HepG2 (cell line): ENCODE results near the gene ANAPC16. TPM values are rescaled to one million over a fixed set of nuclear protein-coding genes. Genes with fewer than 3 reads are reported as not detected.

Experiments used
- CBFB ChIP-seq: sonication (generic); formaldehyde crosslinking; IDR thresholded peaks from 2 replicates; pipeline ENCODE4 v1.4.0; 2020; ENCODE audit warnings: missing genetic modification reagents
- KDM3A ChIP-seq: IDR thresholded peaks from 2 replicates; pipeline ENCODE4 v1.6.1; 2018; ENCODE audit warnings: low read depth, missing compliant biosample characterization
- KLF9 ChIP-seq: IDR thresholded peaks from 2 replicates; pipeline ENCODE4 v1.6.1; 2016; ENCODE audit warnings: low read depth
- ZFP36L1 ChIP-seq: sonication (generic); formaldehyde crosslinking; IDR thresholded peaks from 2 replicates; pipeline ENCODE4 v1.8.0; 2022; ENCODE audit warnings: mild to moderate bottlenecking, missing genetic modification reagents, moderate library complexity
- polyA plus RNA-seq, 8 experiments: library from polyadenylated mRNA; depleted of rRNA in 3 of 8; stranded (reverse) in 7 of 8; unstranded in 1 of 8; fragments of >200 nt; fragmentation: Illumina TruSeq in 4 of 8; extraction: Trizol in 4 of 8; gene quantifications; 2 replicates each; pipeline versions ENCODE4 v1.2.1 to v1.2.3, GENCODE V29; 2011 to 2016; ENCODE audit warnings: low read depth in 4 of 8, missing spikeins in 1 of 8, mixed read lengths in 1 of 8; ENCODE audit not compliant: insufficient read depth in 1 of 8
- total RNA-seq, 5 experiments: library from RNA; depleted of rRNA; stranded (reverse); fragments of >200 nt; fragmentation: Illumina TruSeq; extraction: Trizol; gene quantifications; 2 replicates each; pipeline ENCODE4 v1.2.3, GENCODE V29; 2016; ENCODE audit warnings: low read depth in 1 of 5
- TF ChIP-seq, protein P1 (sequence below): IDR thresholded peaks from 2 replicates; pipeline ENCODE4 v1.6.1; 2012; ENCODE audit warnings: low read length, improper control_type of control experiment
- TF ChIP-seq, protein P2 (sequence below): sonication (generic); formaldehyde crosslinking; IDR thresholded peaks from 2 replicates; pipeline ENCODE4; 2020; ENCODE audit warnings: missing genetic modification reagents, mild to moderate bottlenecking, borderline replicate concordance
- TF ChIP-seq, protein P3 (sequence below), 2 experiments: sonication (generic) in 1 of 2; formaldehyde crosslinking in 1 of 2; IDR thresholded peaks; 2 replicates each; pipeline versions ENCODE4 v1.6.1 to v1.9.0; 2014 to 2022; ENCODE audit warnings: antibody characterized with exemption in 1 of 2, borderline replicate concordance in 1 of 2, inconsistent platforms in 1 of 2, low read depth in 1 of 2, missing genetic modification reagents in 1 of 2
- TF ChIP-seq, protein P4 (sequence below): sonication (generic); formaldehyde crosslinking; IDR thresholded peaks from 2 replicates; pipeline ENCODE4 v1.4.0; 2020; ENCODE audit warnings: missing genetic modification reagents, borderline replicate concordance

ANAPC16 gene
- total and polyA plus RNA-seq, 2 of the 13 experiments (the other 11 are each of a cell fraction or from before 2014, with no cell fraction given) = 74.8 to 89.4 TPM

DNA sequence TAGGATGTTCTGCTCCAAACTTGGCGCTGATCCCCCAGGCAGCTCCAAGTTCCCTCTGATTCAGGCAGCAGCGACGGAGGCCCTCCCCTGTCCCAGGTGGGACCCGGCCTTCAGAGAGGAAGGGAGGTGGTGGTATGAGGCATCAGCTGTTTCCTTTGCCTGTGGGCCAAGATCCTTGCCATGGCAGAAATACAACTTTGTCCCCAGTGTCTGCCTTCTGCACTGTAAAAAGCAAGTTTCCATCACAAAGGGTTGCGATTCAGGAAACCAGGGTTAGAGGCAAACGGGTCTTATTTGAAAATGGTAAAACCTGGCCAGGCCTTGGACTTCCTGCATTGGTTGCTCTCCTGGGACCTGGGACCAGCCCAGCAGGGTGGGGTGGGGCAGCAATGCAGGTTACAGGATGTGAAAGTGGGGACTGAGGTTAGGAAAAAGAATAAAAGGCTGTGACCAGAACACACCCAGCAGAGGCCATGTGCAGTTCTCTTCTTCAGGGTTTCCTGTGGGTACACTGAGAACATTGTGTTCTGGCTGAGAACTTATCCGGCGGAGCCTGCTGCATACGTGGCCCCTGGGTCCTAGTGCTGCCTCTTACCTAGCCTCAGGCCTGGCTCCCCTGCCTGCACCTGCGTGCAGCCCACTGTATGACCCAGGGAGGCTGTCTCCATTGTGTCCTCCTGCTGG lies 32.8 kb downstream of the ANAPC16 start (continued):
- TF ChIP-seq, protein P1, sequence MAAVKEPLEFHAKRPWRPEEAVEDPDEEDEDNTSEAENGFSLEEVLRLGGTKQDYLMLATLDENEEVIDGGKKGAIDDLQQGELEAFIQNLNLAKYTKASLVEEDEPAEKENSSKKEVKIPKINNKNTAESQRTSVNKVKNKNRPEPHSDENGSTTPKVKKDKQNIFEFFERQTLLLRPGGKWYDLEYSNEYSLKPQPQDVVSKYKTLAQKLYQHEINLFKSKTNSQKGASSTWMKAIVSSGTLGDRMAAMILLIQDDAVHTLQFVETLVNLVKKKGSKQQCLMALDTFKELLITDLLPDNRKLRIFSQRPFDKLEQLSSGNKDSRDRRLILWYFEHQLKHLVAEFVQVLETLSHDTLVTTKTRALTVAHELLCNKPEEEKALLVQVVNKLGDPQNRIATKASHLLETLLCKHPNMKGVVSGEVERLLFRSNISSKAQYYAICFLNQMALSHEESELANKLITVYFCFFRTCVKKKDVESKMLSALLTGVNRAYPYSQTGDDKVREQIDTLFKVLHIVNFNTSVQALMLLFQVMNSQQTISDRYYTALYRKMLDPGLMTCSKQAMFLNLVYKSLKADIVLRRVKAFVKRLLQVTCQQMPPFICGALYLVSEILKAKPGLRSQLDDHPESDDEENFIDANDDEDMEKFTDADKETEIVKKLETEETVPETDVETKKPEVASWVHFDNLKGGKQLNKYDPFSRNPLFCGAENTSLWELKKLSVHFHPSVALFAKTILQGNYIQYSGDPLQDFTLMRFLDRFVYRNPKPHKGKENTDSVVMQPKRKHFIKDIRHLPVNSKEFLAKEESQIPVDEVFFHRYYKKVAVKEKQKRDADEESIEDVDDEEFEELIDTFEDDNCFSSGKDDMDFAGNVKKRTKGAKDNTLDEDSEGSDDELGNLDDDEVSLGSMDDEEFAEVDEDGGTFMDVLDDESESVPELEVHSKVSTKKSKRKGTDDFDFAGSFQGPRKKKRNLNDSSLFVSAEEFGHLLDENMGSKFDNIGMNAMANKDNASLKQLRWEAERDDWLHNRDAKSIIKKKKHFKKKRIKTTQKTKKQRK = no peak
- TF ChIP-seq, protein P2, sequence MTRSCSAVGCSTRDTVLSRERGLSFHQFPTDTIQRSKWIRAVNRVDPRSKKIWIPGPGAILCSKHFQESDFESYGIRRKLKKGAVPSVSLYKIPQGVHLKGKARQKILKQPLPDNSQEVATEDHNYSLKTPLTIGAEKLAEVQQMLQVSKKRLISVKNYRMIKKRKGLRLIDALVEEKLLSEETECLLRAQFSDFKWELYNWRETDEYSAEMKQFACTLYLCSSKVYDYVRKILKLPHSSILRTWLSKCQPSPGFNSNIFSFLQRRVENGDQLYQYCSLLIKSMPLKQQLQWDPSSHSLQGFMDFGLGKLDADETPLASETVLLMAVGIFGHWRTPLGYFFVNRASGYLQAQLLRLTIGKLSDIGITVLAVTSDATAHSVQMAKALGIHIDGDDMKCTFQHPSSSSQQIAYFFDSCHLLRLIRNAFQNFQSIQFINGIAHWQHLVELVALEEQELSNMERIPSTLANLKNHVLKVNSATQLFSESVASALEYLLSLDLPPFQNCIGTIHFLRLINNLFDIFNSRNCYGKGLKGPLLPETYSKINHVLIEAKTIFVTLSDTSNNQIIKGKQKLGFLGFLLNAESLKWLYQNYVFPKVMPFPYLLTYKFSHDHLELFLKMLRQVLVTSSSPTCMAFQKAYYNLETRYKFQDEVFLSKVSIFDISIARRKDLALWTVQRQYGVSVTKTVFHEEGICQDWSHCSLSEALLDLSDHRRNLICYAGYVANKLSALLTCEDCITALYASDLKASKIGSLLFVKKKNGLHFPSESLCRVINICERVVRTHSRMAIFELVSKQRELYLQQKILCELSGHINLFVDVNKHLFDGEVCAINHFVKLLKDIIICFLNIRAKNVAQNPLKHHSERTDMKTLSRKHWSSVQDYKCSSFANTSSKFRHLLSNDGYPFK (CRISPR knock-in tag) = no peak
- TF ChIP-seq KDM3A (CRISPR knock-in tag) (no peak), ZFP36L1 (CRISPR knock-in tag) (no peak), CBFB (CRISPR knock-in tag) (0 out of 2 replicates have a peak, but pooled peaks have one; percentile 27), KLF9 (CRISPR knock-in tag) (no peak)
- TF ChIP-seq, protein P3, sequence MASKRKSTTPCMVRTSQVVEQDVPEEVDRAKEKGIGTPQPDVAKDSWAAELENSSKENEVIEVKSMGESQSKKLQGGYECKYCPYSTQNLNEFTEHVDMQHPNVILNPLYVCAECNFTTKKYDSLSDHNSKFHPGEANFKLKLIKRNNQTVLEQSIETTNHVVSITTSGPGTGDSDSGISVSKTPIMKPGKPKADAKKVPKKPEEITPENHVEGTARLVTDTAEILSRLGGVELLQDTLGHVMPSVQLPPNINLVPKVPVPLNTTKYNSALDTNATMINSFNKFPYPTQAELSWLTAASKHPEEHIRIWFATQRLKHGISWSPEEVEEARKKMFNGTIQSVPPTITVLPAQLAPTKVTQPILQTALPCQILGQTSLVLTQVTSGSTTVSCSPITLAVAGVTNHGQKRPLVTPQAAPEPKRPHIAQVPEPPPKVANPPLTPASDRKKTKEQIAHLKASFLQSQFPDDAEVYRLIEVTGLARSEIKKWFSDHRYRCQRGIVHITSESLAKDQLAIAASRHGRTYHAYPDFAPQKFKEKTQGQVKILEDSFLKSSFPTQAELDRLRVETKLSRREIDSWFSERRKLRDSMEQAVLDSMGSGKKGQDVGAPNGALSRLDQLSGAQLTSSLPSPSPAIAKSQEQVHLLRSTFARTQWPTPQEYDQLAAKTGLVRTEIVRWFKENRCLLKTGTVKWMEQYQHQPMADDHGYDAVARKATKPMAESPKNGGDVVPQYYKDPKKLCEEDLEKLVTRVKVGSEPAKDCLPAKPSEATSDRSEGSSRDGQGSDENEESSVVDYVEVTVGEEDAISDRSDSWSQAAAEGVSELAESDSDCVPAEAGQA (IDR thresholded peaks at IDR 0.05; ENCODE audit: low read depth) = no peak
- TF ChIP-seq, protein P3 (CRISPR knock-in tag; IDR thresholded peaks at IDR 0.05; ENCODE audit: borderline replicate concordance) = no peak
- TF ChIP-seq, protein P4, sequence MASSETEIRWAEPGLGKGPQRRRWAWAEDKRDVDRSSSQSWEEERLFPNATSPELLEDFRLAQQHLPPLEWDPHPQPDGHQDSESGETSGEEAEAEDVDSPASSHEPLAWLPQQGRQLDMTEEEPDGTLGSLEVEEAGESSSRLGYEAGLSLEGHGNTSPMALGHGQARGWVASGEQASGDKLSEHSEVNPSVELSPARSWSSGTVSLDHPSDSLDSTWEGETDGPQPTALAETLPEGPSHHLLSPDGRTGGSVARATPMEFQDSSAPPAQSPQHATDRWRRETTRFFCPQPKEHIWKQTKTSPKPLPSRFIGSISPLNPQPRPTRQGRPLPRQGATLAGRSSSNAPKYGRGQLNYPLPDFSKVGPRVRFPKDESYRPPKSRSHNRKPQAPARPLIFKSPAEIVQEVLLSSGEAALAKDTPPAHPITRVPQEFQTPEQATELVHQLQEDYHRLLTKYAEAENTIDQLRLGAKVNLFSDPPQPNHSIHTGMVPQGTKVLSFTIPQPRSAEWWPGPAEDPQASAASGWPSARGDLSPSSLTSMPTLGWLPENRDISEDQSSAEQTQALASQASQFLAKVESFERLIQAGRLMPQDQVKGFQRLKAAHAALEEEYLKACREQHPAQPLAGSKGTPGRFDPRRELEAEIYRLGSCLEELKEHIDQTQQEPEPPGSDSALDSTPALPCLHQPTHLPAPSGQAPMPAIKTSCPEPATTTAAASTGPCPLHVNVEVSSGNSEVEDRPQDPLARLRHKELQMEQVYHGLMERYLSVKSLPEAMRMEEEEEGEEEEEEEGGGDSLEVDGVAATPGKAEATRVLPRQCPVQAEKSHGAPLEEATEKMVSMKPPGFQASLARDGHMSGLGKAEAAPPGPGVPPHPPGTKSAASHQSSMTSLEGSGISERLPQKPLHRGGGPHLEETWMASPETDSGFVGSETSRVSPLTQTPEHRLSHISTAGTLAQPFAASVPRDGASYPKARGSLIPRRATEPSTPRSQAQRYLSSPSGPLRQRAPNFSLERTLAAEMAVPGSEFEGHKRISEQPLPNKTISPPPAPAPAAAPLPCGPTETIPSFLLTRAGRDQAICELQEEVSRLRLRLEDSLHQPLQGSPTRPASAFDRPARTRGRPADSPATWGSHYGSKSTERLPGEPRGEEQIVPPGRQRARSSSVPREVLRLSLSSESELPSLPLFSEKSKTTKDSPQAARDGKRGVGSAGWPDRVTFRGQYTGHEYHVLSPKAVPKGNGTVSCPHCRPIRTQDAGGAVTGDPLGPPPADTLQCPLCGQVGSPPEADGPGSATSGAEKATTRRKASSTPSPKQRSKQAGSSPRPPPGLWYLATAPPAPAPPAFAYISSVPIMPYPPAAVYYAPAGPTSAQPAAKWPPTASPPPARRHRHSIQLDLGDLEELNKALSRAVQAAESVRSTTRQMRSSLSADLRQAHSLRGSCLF (CRISPR knock-in tag) = no peak
